GM12878 (cell line): ENCODE data around the gene GEMIN7. TPM values are rescaled to one million over a fixed set of nuclear protein-coding genes. Genes with fewer than 3 reads are reported as not detected.

Experiments
- BRCA1 ChIP-seq: IDR thresholded peaks from 2 replicates; pipeline ENCODE4 v1.6.1; 2011; ENCODE audit warnings: low read depth, low read length, improper control_type of control experiment
- CBX3 ChIP-seq: fragments of 200-600 bp; sonication (generic); IDR thresholded peaks from 2 replicates; pipeline ENCODE4 v1.6.1; 2016; ENCODE audit warnings: low read depth, borderline replicate concordance
- CREM ChIP-seq: IDR thresholded peaks from 2 replicates; pipeline ENCODE4 v1.6.1; 2014; ENCODE audit warnings: antibody characterized with exemption, low read depth
- JUNB ChIP-seq: IDR thresholded peaks from 2 replicates; pipeline ENCODE4 v1.6.1; 2016; ENCODE audit warnings: antibody characterized with exemption, mild to moderate bottlenecking
- JUND ChIP-seq: IDR thresholded peaks from 2 replicates; pipeline ENCODE4 v1.6.1; 2012; ENCODE audit warnings: low read depth, mild to moderate bottlenecking, low read length, improper control_type of control experiment, moderate library complexity
- KLF5 ChIP-seq: fragments of 450-650 bp; IDR thresholded peaks from 2 replicates; pipeline ENCODE4 v1.6.1; 2014; ENCODE audit warnings: mild to moderate bottlenecking; ENCODE audit not compliant: partially characterized antibody
- MEF2B ChIP-seq: fragments of 450-650 bp; IDR thresholded peaks from 2 replicates; pipeline ENCODE4 v1.6.1; 2018; ENCODE audit warnings: mild to moderate bottlenecking, moderate library complexity; ENCODE audit not compliant: partially characterized antibody, poor library complexity, severe bottlenecking
- MYC ChIP-seq: IDR thresholded peaks from 2 replicates; pipeline ENCODE4 v1.6.1; 2011; ENCODE audit warnings: mild to moderate bottlenecking, low read length, moderate library complexity, inconsistent platforms; ENCODE audit not compliant: insufficient read depth, insufficient replicate concordance, insufficient read length, severe bottlenecking
- NFXL1 ChIP-seq: fragments of 450-650 bp; IDR thresholded peaks from 2 replicates; pipeline ENCODE4 v1.6.1; 2017; ENCODE audit warnings: antibody characterized with exemption, mild to moderate bottlenecking, borderline replicate concordance
- NFYA ChIP-seq: IDR thresholded peaks from 2 replicates; pipeline ENCODE4 v1.6.1; 2011; ENCODE audit warnings: low read depth, mild to moderate bottlenecking, low read length, improper control_type of control experiment, borderline replicate concordance
- SMAD1 ChIP-seq: fragments of 450-650 bp; IDR thresholded peaks from 2 replicates; pipeline ENCODE4 v1.6.1; 2018; ENCODE audit warnings: mild to moderate bottlenecking, low read depth; ENCODE audit not compliant: partially characterized antibody
- STAT1 ChIP-seq: fragments of 450-650 bp; conservative IDR thresholded peaks from 2 replicates; pipeline ENCODE4 v1.6.1; 2014; ENCODE audit warnings: antibody characterized with exemption, mild to moderate bottlenecking
- TARDBP ChIP-seq: IDR thresholded peaks from 2 replicates; pipeline ENCODE4 v1.6.1; 2016; ENCODE audit warnings: borderline replicate concordance
- TBL1XR1 ChIP-seq: IDR thresholded peaks from 2 replicates; pipeline ENCODE4 v1.6.1; 2012; ENCODE audit warnings: low read depth, low read length, improper control_type of control experiment
- TCF12 ChIP-seq: IDR thresholded peaks from 2 replicates; pipeline ENCODE4 v1.6.1; 2011; ENCODE audit warnings: low read depth, mild to moderate bottlenecking, low read length
- YBX1 ChIP-seq: fragments of 450-650 bp; IDR thresholded peaks from 2 replicates; pipeline ENCODE4 v1.6.1; 2016; ENCODE audit warnings: antibody characterized with exemption
- polyA plus RNA-seq, 11 experiments: library from polyadenylated mRNA; depleted of rRNA in 4 of 11; unstranded in 6 of 11; stranded (reverse) in 5 of 11; fragments of >200 nt; fragmentation: Nextera tagmentation in 4 of 11; fragmentation: Illumina TruSeq in 1 of 11; extraction: Ambion mirVana in 4 of 11; extraction: Trizol in 1 of 11; gene quantifications; 1 replicate in 1 of 11; 2 replicates in 10 of 11; pipeline versions ENCODE4 v1.2.1 to v1.2.3, GENCODE V29; 2011 to 2016; ENCODE audit warnings: inconsistent platforms in 2 of 11, missing spikeins in 2 of 11, low read depth in 1 of 11
- total RNA-seq, 4 experiments: library from RNA; depleted of rRNA in 3 of 4; stranded (reverse); fragments of >200 nt in 3 of 4; fragmentation: Illumina TruSeq in 1 of 4; extraction: Trizol in 1 of 4; gene quantifications; 2 replicates each; pipeline versions ENCODE4 v1.2.1 to v1.2.3, GENCODE V29; 2013 to 2021
- TF ChIP-seq, protein P1 (sequence below): fragments of 450-650 bp; IDR thresholded peaks from 2 replicates; pipeline ENCODE4 v1.6.1; 2018; ENCODE audit warnings: mild to moderate bottlenecking, low read depth, moderate library complexity; ENCODE audit not compliant: partially characterized antibody
- TF ChIP-seq, protein P2 (sequence below): IDR thresholded peaks from 2 replicates; pipeline ENCODE4 v1.6.1; 2011; ENCODE audit warnings: mild to moderate bottlenecking, low read depth, low read length, moderate library complexity; ENCODE audit not compliant: insufficient replicate concordance
- TF ChIP-seq, protein P3 (sequence below): fragments of 450-650 bp; IDR thresholded peaks from 2 replicates; pipeline ENCODE4 v1.6.1; 2018; ENCODE audit warnings: borderline replicate concordance, mild to moderate bottlenecking; ENCODE audit not compliant: partially characterized antibody
- TF ChIP-seq, protein P4 (sequence below): IDR thresholded peaks from 2 replicates; pipeline ENCODE4 v1.6.1; 2012; ENCODE audit warnings: low read depth, low read length, improper control_type of control experiment
- TF ChIP-seq, protein P5 (sequence below): fragments of 150-350 bp; IDR thresholded peaks from 2 replicates; pipeline ENCODE4 v1.6.1; 2014; ENCODE audit warnings: mild to moderate bottlenecking, low read depth, low read length

Gene GEMIN7
- total and polyA plus RNA-seq, 10 of the 15 experiments (the other 5 are each of a cell fraction or from before 2014, with no cell fraction given), result 21.1 to 76.7 (median 44.9) TPM

DNA sequence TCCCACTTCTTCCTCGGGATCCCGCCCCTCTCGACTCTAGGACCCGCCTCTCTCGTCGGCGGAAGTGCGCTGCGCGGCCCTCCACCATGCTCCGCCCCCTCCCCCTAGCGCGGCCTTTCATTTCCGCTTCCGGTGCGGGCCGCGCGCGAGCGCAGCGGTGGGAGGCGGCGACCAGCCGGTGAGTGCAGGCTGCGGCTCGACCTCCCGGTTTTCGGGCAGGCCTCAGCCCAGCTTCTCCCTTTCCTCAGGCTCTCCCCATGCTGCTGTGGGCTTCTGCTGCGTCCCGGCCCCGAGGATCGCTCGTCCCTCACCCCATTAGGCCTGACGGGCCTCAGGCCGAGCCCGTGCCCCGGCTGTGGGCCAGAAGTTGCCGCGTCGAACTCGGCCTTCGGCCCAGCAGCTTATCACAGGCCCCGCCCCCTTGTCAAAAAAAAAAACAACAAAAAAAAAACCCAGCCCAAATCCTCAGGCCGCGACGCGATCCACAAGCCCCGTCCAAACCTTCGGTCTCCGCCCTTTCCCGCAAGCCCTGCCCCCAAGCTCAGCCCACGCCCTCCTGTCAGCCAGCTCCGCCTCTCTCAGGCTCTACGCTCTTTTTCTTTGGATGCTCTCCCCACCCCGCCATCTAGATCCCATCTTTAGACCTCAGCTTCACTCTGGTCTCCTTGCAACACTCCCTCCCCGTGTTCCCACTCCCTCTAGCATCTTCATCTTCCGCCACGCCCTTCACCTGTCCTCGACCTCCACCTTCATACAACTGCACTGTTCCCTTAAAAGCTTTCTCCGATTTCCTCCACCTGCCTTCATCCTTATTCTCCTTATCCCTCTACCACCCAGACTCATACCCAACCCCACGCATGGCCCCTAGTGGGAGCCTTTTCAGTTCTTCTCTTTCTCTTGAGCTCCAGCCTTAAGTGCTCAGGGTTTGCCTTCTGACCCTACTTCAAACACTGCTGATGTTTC, 39.8 kb upstream of the GEMIN7 start, which contains the start of gene CLASRP (continued):
- TF ChIP-seq, protein P1, sequence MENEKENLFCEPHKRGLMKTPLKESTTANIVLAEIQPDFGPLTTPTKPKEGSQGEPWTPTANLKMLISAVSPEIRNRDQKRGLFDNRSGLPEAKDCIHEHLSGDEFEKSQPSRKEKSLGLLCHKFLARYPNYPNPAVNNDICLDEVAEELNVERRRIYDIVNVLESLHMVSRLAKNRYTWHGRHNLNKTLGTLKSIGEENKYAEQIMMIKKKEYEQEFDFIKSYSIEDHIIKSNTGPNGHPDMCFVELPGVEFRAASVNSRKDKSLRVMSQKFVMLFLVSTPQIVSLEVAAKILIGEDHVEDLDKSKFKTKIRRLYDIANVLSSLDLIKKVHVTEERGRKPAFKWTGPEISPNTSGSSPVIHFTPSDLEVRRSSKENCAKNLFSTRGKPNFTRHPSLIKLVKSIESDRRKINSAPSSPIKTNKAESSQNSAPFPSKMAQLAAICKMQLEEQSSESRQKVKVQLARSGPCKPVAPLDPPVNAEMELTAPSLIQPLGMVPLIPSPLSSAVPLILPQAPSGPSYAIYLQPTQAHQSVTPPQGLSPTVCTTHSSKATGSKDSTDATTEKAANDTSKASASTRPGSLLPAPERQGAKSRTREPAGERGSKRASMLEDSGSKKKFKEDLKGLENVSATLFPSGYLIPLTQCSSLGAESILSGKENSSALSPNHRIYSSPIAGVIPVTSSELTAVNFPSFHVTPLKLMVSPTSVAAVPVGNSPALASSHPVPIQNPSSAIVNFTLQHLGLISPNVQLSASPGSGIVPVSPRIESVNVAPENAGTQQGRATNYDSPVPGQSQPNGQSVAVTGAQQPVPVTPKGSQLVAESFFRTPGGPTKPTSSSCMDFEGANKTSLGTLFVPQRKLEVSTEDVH, result no peak
- TF ChIP-seq, protein P2, sequence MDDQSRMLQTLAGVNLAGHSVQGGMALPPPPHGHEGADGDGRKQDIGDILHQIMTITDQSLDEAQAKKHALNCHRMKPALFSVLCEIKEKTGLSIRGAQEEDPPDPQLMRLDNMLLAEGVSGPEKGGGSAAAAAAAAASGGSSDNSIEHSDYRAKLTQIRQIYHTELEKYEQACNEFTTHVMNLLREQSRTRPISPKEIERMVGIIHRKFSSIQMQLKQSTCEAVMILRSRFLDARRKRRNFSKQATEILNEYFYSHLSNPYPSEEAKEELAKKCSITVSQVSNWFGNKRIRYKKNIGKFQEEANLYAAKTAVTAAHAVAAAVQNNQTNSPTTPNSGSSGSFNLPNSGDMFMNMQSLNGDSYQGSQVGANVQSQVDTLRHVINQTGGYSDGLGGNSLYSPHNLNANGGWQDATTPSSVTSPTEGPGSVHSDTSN, result no peak
- no peak for TF ChIP-seq NFXL1
- no peak for TF ChIP-seq JUNB
- no peak for TF ChIP-seq BRCA1
- TF ChIP-seq YBX1, result no peak
- TF ChIP-seq, protein P3, sequence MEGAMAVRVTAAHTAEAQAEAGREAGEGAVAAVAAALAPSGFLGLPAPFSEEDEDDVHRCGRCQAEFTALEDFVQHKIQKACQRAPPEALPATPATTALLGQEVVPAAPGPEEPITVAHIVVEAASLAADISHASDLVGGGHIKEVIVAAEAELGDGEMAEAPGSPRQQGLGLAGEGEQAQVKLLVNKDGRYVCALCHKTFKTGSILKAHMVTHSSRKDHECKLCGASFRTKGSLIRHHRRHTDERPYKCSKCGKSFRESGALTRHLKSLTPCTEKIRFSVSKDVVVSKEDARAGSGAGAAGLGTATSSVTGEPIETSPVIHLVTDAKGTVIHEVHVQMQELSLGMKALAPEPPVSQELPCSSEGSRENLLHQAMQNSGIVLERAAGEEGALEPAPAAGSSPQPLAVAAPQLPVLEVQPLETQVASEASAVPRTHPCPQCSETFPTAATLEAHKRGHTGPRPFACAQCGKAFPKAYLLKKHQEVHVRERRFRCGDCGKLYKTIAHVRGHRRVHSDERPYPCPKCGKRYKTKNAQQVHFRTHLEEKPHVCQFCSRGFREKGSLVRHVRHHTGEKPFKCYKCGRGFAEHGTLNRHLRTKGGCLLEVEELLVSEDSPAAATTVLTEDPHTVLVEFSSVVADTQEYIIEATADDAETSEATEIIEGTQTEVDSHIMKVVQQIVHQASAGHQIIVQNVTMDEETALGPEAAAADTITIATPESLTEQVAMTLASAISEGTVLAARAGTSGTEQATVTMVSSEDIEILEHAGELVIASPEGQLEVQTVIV, result no peak
- TF ChIP-seq MYC, result no peak
- TF ChIP-seq, protein P4, sequence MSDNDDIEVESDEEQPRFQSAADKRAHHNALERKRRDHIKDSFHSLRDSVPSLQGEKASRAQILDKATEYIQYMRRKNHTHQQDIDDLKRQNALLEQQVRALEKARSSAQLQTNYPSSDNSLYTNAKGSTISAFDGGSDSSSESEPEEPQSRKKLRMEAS, result peak; percentile 44; the same call in 1 of the 2 replicates
- TF ChIP-seq TARDBP, result no peak
- TF ChIP-seq TBL1XR1, result no peak
- no peak for TF ChIP-seq STAT1
- no peak for TF ChIP-seq CBX3
- TF ChIP-seq CREM, result peak; percentile 50; the same call in 1 of the 2 replicates
- TF ChIP-seq JUND, result no peak
- TF ChIP-seq SMAD1, result no peak
- TF ChIP-seq TCF12, result no peak
- TF ChIP-seq, protein P5, sequence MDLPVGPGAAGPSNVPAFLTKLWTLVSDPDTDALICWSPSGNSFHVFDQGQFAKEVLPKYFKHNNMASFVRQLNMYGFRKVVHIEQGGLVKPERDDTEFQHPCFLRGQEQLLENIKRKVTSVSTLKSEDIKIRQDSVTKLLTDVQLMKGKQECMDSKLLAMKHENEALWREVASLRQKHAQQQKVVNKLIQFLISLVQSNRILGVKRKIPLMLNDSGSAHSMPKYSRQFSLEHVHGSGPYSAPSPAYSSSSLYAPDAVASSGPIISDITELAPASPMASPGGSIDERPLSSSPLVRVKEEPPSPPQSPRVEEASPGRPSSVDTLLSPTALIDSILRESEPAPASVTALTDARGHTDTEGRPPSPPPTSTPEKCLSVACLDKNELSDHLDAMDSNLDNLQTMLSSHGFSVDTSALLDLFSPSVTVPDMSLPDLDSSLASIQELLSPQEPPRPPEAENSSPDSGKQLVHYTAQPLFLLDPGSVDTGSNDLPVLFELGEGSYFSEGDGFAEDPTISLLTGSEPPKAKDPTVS, result no peak
- TF ChIP-seq NFYA, result no peak
- TF ChIP-seq MEF2B, result no peak
- no peak for TF ChIP-seq KLF5
